ENCODE measurements around the gene PPARD. TPM values are rescaled to one million over a fixed set of nuclear protein-coding genes. Genes with fewer than 3 reads are reported as not detected.

The PPARD gene
- total and polyA plus RNA-seq, 2 of the 13 experiments (the other 11 are each of a cell fraction or from before 2014, with no cell fraction given): 6.1 to 13.3 TPM

DNA sequence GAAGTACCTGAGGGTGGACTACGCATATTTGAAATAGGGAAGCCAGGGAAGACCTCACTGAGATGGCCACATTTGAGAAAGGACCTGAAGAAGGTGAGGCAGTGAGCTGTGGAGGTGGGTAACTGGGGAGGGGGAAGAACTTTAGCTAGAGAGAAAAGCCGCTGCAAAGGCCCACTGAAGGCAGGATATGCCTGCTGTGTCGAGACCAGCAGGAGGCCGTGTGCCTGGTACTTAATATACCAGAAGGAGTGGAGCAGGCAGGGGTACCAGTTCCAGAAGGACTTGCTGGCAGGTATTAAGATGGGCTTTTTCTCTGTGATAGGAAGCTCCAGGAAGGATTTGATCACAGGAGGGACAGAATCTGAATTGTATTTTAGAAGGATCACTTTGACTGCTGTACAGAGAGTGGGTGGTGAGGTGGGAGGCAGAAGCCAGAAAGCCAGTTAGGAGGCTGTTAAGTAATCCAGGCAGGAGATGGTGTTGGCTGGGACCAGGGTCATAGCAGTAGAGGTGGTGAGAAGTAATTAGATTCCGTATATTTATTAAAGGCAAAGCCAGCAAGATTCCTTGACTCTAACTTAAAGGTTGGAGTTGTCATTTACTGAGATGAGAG, 55.6 kb downstream of the PPARD start (continued):
- TF ChIP-seq JUN (CRISPR knock-in tag; IDR thresholded peaks at IDR 0.05) (no peak), ZZZ3 (CRISPR knock-in tag; IDR thresholded peaks at IDR 0.05; ENCODE audit: borderline replicate concordance) (no peak), ZC3H4 (CRISPR knock-in tag; IDR thresholded peaks at IDR 0.05; ENCODE audit: borderline replicate concordance) (no peak), TP53 (CRISPR knock-in tag; conservative IDR thresholded peaks at IDR 0.05) (no peak), ZNF234 (CRISPR knock-in tag; conservative IDR thresholded peaks at IDR 0.05) (no peak)

DNA sequence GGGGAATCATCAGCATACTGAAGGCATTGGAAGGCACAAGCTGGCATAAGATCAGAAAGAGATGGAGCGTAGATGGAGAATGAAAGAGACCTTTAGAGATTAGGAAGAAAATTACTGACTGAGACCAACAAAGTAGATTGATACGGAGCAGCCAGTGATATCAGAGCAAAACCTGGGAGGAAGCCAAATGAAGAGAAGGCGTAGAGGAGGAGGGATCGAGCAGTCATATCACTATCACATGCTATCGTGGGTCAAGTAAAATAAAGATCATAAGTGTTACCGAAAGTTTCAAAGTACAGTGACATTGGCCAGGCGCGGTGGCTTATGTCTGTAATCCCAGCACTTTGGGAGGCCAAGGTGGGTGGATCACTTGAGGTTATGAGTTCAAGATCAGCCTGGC, 56.2 kb downstream of the PPARD start:
- no peak overlapping the region for H3K4me3 ChIP-seq (replicated peaks in 1 of 3; ENCODE audit: insufficient read depth in 1 of 3, low read depth in 2 of 3, low read length in 3 of 3)
- H3K9me3 ChIP-seq (ENCODE audit: low read length): no peaks in the 10 kb centered on the region
- DNase-seq (ENCODE audit: low spot score) (no peak), FAIRE-seq (no peak), ATAC-seq (no peak)
- H4K20me1 ChIP-seq (ENCODE audit: insufficient read depth, low read length): no peaks in the 10 kb centered on the region
- in situ Hi-C loops (cut with HindIII; ENCODE audit: extremely low pct_ligation_motif_present, low pct_unique_long_range_greater_than_20kb): no loop called here
- BruUV-seq (replicated peaks): no TSS peak
- no peaks in the 10 kb centered on the region for H3K36me3 ChIP-seq (replicated peaks in 1 of 2; ENCODE audit: control insufficient read depth in 1 of 2, insufficient read depth in 2 of 2, low read length in 2 of 2)
- H3K4me2 ChIP-seq (ENCODE audit: low read depth, low read length): no peak overlapping the region
- H3K27ac ChIP-seq (ENCODE audit: extremely low read length, insufficient read depth, low read length): no peak overlapping the region
- ChIA-PET POLR2A (no interaction called here), CTCF (ENCODE audit: low intra/inter-chr PET ratio, low total read pairs) (no interaction called here)
- no peak overlapping the region for H2AFZ ChIP-seq (ENCODE audit: low read length)
- H3K4me1 ChIP-seq (ENCODE audit: insufficient read depth, low read length): peaks cover 46% of the 10 kb centered on the region
- 96% methylated on average over 8 of the region's 8 CpGs for WGBS (ENCODE audit: low lambda C conversion rate)
- H3K9ac ChIP-seq (ENCODE audit: insufficient read depth, low read depth, low read length): no peak overlapping the region
- TF ChIP-seq BHLHE40 (IDR thresholded peaks at IDR 0.05; ENCODE audit: low read length) (no peak), MAFF (IDR thresholded peaks at IDR 0.05; ENCODE audit: low read depth, low read length) (no peak), NR2F6 (IDR thresholded peaks at IDR 0.05) (no peak), NR2F6 (CRISPR knock-in tag; IDR thresholded peaks at IDR 0.05) (no peak), CHCHD3 (CRISPR knock-in tag; IDR thresholded peaks at IDR 0.05) (no peak)
- TF ChIP-seq, protein P1, sequence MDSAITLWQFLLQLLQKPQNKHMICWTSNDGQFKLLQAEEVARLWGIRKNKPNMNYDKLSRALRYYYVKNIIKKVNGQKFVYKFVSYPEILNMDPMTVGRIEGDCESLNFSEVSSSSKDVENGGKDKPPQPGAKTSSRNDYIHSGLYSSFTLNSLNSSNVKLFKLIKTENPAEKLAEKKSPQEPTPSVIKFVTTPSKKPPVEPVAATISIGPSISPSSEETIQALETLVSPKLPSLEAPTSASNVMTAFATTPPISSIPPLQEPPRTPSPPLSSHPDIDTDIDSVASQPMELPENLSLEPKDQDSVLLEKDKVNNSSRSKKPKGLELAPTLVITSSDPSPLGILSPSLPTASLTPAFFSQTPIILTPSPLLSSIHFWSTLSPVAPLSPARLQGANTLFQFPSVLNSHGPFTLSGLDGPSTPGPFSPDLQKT (CRISPR knock-in tag; IDR thresholded peaks at IDR 0.05; ENCODE audit: borderline replicate concordance): no peak
- TF ChIP-seq, protein P2, sequence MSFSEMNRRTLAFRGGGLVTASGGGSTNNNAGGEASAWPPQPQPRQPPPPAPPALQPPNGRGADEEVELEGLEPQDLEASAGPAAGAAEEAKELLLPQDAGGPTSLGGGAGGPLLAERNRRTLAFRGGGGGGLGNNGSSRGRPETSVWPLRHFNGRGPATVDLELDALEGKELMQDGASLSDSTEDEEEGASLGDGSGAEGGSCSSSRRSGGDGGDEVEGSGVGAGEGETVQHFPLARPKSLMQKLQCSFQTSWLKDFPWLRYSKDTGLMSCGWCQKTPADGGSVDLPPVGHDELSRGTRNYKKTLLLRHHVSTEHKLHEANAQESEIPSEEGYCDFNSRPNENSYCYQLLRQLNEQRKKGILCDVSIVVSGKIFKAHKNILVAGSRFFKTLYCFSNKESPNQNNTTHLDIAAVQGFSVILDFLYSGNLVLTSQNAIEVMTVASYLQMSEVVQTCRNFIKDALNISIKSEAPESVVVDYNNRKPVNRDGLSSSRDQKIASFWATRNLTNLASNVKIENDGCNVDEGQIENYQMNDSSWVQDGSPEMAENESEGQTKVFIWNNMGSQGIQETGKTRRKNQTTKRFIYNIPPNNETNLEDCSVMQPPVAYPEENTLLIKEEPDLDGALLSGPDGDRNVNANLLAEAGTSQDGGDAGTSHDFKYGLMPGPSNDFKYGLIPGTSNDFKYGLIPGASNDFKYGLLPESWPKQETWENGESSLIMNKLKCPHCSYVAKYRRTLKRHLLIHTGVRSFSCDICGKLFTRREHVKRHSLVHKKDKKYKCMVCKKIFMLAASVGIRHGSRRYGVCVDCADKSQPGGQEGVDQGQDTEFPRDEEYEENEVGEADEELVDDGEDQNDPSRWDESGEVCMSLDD (CRISPR knock-in tag; IDR thresholded peaks at IDR 0.05; ENCODE audit: borderline replicate concordance): no peak
- H3K27me3 ChIP-seq (ENCODE audit: control insufficient read depth in 1 of 2, insufficient read depth in 2 of 2, low read length in 2 of 2): no peaks in the 10 kb centered on the region
- intact Hi-C loops (cut with micrococcal nuclease; ENCODE audit: unreplicated experiment): no loop called here
- H3K79me2 ChIP-seq (ENCODE audit: insufficient read depth, low read length): no peaks in the 10 kb centered on the region

Data from HepG2 (cell line).